Measurements from ENCODE around the gene GLDC.
"Not testable (repeated sequence)": the region's sequence is repeated elsewhere in the genome, so short reads cannot be mapped to it uniquely, and the experiment has no call there.

GLDC gene

GRCh38 chr9:6645355-6646292, at the start of gene GLDC:
TSS of gene GLDC (minus strand) at chr9:6645729. CDS start at chr9:6645499, 230 bp downstream.
- H3K9me3 Mint-ChIP-seq: no peaks in the 10 kb centered on the region
- ATAC-seq (replicated peaks; ENCODE audit: extremely low read depth, poor library complexity, severe bottlenecking) (peak; percentile 69), DNase-seq (ENCODE audit: low spot score in 2 of 2) (peak in 1 of 2 donors; percentile 13)
- H3K4me1 Mint-ChIP-seq: peaks cover 21% of the 10 kb centered on the region
- H3K36me3 Mint-ChIP-seq (ENCODE audit: insufficient read depth): peaks cover 3% of the 10 kb centered on the region
- H3K27me3 Mint-ChIP-seq: peaks cover 99% of the 10 kb centered on the region
- H3K27ac Mint-ChIP-seq (ENCODE audit: low read depth): no peak within 1 kb of the TSS
- peak within 1 kb of the TSS; percentile 72 for H3K4me3 Mint-ChIP-seq

DNA sequence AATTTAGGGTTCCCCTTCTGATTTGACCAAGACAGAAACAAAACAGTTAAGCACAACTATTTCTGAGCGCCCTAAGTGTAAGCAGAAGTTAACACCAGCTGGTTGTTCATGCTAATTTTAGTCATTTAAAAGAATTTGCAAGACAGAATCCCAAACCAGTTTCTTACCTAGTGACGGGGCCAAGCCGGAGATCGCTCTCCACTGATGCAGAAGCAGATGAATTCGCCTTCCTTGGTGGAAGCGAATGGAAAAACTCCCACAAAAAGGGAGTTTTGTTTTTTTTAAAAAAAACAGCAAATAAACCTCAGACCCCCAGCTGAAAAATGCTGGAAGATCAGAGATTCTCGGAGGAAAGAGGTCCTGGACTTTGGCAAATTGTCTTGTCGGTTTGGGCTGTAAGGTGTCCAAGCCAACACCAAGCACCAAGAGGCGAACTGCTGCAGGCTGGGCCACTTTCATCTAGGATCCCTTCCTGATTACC, 47.4 kb upstream of the GLDC start:
- Mint-ChIP-seq H3K4me1 (no peaks in the 10 kb centered on the region), H3K27ac (ENCODE audit: low read depth) (no peak overlapping the region), H3K27me3 (no peaks in the 10 kb centered on the region), H3K4me3 (no peak overlapping the region), H3K9me3 (no peaks in the 10 kb centered on the region), H3K36me3 (ENCODE audit: insufficient read depth) (no peaks in the 10 kb centered on the region)
- ATAC-seq (replicated peaks; ENCODE audit: extremely low read depth, poor library complexity, severe bottlenecking): no peak
- no peak for DNase-seq (ENCODE audit: low spot score in 2 of 2)

DNA sequence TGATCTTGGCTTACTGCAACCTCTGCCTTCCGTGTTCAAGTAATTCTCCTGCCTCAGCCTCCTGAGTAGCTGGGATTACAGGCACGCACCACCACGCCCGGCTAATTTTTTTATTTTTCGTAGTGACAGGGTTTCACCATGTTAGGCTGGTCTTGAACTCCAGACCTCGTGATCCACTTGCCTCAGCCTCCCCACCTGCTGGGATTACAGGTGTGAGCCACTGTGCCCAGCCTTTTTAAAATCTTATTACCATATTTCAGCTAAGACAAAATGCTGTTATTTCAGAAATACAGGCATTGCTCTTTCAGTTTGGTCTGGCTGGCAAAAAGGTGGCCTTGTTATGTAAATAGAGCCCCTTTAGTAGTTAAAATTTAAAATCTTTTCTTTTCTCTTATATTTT, 46.9 kb upstream of the GLDC start:
- no peaks in the 10 kb centered on the region for H3K9me3 Mint-ChIP-seq
- no peaks in the 10 kb centered on the region for H3K27me3 Mint-ChIP-seq
- no peaks in the 10 kb centered on the region for H3K36me3 Mint-ChIP-seq (ENCODE audit: insufficient read depth)
- no peak overlapping the region for H3K27ac Mint-ChIP-seq (ENCODE audit: low read depth)
- DNase-seq (ENCODE audit: low spot score in 2 of 2): no peak
- ATAC-seq (replicated peaks; ENCODE audit: extremely low read depth, poor library complexity, severe bottlenecking): no peak
- H3K4me3 Mint-ChIP-seq: no peak overlapping the region
- no peaks in the 10 kb centered on the region for H3K4me1 Mint-ChIP-seq

- H3K27ac Mint-ChIP-seq (ENCODE audit: low read depth); ATAC-seq (replicated peaks; ENCODE audit: extremely low read depth, poor library complexity, severe bottlenecking); H3K4me1 Mint-ChIP-seq; H3K4me3 Mint-ChIP-seq; H3K9me3 Mint-ChIP-seq; H3K36me3 Mint-ChIP-seq (ENCODE audit: insufficient read depth); DNase-seq (ENCODE audit: low spot score in 2 of 2); H3K27me3 Mint-ChIP-seq: not testable (repeated sequence)
Observed at GRCh38 chr9:6690675-6691070, 45.1 kb upstream of the GLDC start.

DNA sequence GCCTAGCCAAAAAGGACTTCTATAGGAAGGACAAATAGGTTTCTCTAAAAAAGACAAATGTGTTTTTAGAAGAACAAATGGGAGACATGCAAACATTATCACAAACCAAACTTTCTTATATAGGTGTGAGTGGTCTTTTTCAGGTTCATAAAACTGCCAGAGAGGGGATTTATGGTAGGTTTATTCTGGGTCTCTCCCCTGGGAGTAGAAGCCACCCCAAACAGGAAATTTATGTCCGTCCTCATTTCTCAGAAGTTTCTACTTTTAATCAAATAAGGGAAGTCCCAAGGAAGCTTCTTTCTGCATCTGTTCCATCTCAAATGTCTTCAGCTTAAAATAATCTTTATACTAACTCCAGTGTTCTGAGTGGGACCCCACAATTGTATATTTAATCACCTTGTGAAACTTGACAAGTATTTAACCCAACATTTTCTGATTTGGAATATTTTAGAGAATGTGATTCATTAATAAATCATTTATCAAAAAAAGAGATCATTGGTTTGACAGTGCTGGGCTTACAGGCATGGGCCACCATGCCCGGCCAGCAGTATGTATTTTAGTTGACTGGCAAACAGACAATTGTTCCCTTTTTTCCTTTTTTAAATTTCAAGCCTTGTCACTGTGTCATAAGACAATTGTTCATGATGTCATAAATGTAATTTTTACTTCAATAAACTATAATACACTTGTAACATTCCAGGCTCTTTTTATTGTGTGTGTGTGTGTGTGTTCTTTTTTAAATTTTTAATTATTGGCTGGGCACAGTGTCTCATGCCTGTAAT, 44.6 kb upstream of the GLDC start:
- peaks cover 2% of the 10 kb centered on the region for H3K36me3 Mint-ChIP-seq (ENCODE audit: insufficient read depth)
- ATAC-seq (replicated peaks; ENCODE audit: extremely low read depth, poor library complexity, severe bottlenecking) (no peak), DNase-seq (ENCODE audit: low spot score in 2 of 2) (no peak)
- H3K4me3 Mint-ChIP-seq: no peak overlapping the region
- H3K9me3 Mint-ChIP-seq: no peaks in the 10 kb centered on the region
- H3K27me3 Mint-ChIP-seq: no peaks in the 10 kb centered on the region
- H3K27ac Mint-ChIP-seq (ENCODE audit: low read depth): no peak overlapping the region
- H3K4me1 Mint-ChIP-seq: no peaks in the 10 kb centered on the region

- Mint-ChIP-seq H3K27ac (ENCODE audit: low read depth) (no peak overlapping the region), H3K4me1 (no peaks in the 10 kb centered on the region), H3K36me3 (ENCODE audit: insufficient read depth) (peaks cover 5% of the 10 kb centered on the region), H3K4me3 (no peak overlapping the region), H3K27me3 (no peaks in the 10 kb centered on the region), H3K9me3 (no peaks in the 10 kb centered on the region)
- DNase-seq (ENCODE audit: low spot score in 2 of 2) (no peak), ATAC-seq (replicated peaks; ENCODE audit: extremely low read depth, poor library complexity, severe bottlenecking) (no peak)
Observed at GRCh38 chr9:6687180-6687579, 41.7 kb upstream of the GLDC start.

- Mint-ChIP-seq H3K4me1 (no peaks in the 10 kb centered on the region), H3K27me3 (no peaks in the 10 kb centered on the region), H3K27ac (ENCODE audit: low read depth) (no peak overlapping the region), H3K4me3 (no peak overlapping the region), H3K36me3 (ENCODE audit: insufficient read depth) (peaks cover 12% of the 10 kb centered on the region), H3K9me3 (no peaks in the 10 kb centered on the region)
- ATAC-seq (replicated peaks; ENCODE audit: extremely low read depth, poor library complexity, severe bottlenecking) (no peak), DNase-seq (ENCODE audit: low spot score in 2 of 2) (no peak)
Observed at GRCh38 chr9:6686396-6686795, 40.9 kb upstream of the GLDC start.

GRCh38 chr9:6681957-6682501, 36.5 kb upstream of the GLDC start:
- no peaks in the 10 kb centered on the region for H3K9me3 Mint-ChIP-seq
- DNase-seq (ENCODE audit: low spot score in 2 of 2) (no peak), ATAC-seq (replicated peaks; ENCODE audit: extremely low read depth, poor library complexity, severe bottlenecking) (peak; percentile 8)
- H3K4me1 Mint-ChIP-seq: peaks cover 12% of the 10 kb centered on the region
- H3K4me3 Mint-ChIP-seq: peak overlapping the region; percentile 90
- no peaks in the 10 kb centered on the region for H3K27me3 Mint-ChIP-seq
- peak overlapping the region; percentile 100 for H3K27ac Mint-ChIP-seq (ENCODE audit: low read depth)
- peaks cover 18% of the 10 kb centered on the region for H3K36me3 Mint-ChIP-seq (ENCODE audit: insufficient read depth)

DNA sequence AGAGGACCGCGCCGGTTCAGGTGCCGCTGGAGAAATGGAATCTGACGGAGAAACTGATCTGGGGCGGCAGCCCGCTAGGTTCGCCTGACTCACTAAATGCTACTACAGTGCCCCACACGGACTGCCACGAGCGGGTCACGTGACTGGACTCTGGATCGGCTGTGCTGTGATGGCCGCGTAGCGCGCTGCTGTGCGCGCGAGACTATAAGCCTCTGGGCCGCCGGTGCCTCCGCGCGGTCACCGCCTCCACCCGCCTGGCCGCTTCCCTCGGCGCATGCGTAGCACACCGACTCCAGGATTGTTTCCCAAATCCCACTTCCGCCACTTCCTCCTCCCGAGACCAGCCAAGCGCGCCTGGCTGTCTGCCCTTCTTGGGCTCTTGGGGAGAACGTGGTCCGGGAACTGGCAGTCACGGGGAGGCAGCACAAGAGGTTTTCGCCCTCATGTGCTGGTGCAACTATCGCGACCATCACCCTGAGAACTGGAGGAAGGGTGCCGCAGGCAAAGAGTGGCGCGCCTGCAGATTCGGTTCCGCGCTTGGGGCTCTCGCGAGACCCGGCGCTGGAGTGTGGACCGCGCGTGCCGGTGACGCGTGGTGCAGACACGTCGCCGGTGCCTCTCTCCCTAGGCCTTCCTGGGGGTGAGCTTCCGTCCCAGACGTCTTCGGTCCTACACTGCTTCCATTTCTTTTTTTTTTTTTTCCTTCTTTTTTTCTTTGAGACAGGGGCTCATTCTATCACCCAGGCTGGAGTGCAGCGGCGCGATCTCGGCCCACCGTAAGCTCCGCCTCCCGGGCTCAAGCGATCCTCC, 35.8 kb upstream of the GLDC start:
- peaks cover 12% of the 10 kb centered on the region for H3K4me1 Mint-ChIP-seq
- H3K27me3 Mint-ChIP-seq: no peaks in the 10 kb centered on the region
- no peaks in the 10 kb centered on the region for H3K9me3 Mint-ChIP-seq
- ATAC-seq (replicated peaks; ENCODE audit: extremely low read depth, poor library complexity, severe bottlenecking): peak; percentile 91
- H3K27ac Mint-ChIP-seq (ENCODE audit: low read depth): peak overlapping the region; percentile 100
- peaks cover 18% of the 10 kb centered on the region for H3K36me3 Mint-ChIP-seq (ENCODE audit: insufficient read depth)
- H3K4me3 Mint-ChIP-seq: peak overlapping the region; percentile 90
- DNase-seq (ENCODE audit: low spot score in 2 of 2): peak; percentile 71 to 77

GRCh38 chr9:6680797-6681146, 35.2 kb upstream of the GLDC start:
- ATAC-seq (replicated peaks; ENCODE audit: extremely low read depth, poor library complexity, severe bottlenecking): peak; percentile 35
- H3K9me3 Mint-ChIP-seq: no peaks in the 10 kb centered on the region

DNA sequence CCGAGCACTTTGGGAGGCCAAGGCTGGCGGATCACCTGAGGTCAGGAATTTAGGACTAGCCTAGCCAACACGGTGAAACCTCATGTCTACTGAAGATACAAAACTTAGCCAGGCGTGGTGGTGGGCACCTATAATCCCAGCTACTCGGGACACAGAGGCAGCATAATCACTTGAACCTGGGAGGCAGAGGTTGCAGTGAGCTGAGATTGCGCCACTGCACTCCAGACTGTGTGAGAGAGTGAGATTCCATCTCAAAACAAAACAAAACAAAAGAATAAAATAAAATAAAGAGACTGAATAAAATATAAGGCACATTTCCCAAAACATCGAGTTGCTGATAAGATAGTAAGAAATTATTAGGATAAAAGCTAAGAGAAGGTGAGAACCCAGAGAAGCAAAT, 32.3 kb upstream of the GLDC start:
- H3K4me1 Mint-ChIP-seq: peaks cover 12% of the 10 kb centered on the region
- DNase-seq (ENCODE audit: low spot score in 2 of 2): no peak
- peaks cover 14% of the 10 kb centered on the region for H3K36me3 Mint-ChIP-seq (ENCODE audit: insufficient read depth)
- H3K27me3 Mint-ChIP-seq: no peaks in the 10 kb centered on the region
- no peaks in the 10 kb centered on the region for H3K9me3 Mint-ChIP-seq
- no peak for ATAC-seq (replicated peaks; ENCODE audit: extremely low read depth, poor library complexity, severe bottlenecking)
- no peak overlapping the region for H3K27ac Mint-ChIP-seq (ENCODE audit: low read depth)
- H3K4me3 Mint-ChIP-seq: no peak overlapping the region

More at GRCh38 chr9:6680797-6681146, 35.2 kb upstream of the GLDC start:
- no peak for DNase-seq (ENCODE audit: low spot score in 2 of 2)
- no peaks in the 10 kb centered on the region for H3K27me3 Mint-ChIP-seq
- H3K4me1 Mint-ChIP-seq: peaks cover 12% of the 10 kb centered on the region
- H3K27ac Mint-ChIP-seq (ENCODE audit: low read depth): peak overlapping the region; percentile 100
- H3K36me3 Mint-ChIP-seq (ENCODE audit: insufficient read depth): peaks cover 18% of the 10 kb centered on the region
- peak overlapping the region; percentile 90 for H3K4me3 Mint-ChIP-seq

Data from central memory CD8-positive, alpha-beta T cell (primary cell).